HepG2 (cell line): Measurements from ENCODE around the gene LAMB4. TPM values are rescaled to one million over a fixed set of nuclear protein-coding genes. Genes with fewer than 3 reads are reported as not detected.

Source experiments
- ATAC-seq: fragments of 200-7000 bp; cut with Tn5 transposase; 3 replicates; pipeline ENCODE4 v1.9.1; 2020; ENCODE audit warnings: mild to moderate bottlenecking, moderate library complexity
- BruUV-seq: library from RNA; stranded (reverse); fragments of 400-500 nt; replicated peaks from 2 replicates; lab custom pipeline; 2021; lab: Mats Ljungman, UMichigan
- CTCF ChIA-PET: fragments of 300-600 bp; formaldehyde crosslinking; extraction: SDS; loops from one replicate; lab custom pipeline; 2021; ENCODE audit warnings: low total read pairs, inconsistent platforms, low intra/inter-chr PET ratio; lab: Yijun Ruan, JAX
- POLR2A ChIA-PET: fragments of 350-600 bp; sonication (Branson Sonifier 250); formaldehyde crosslinking; loops from one replicate; lab custom pipeline; 2020; ENCODE audit warnings: antibody characterized with exemption, inconsistent platforms; lab: Yijun Ruan, JAX
- DNase-seq: peaks from one replicate; pipeline ENCODE4 v3.0.0-alpha.2; 2015; ENCODE audit warnings: low spot score
- FAIRE-seq: peaks from 3 replicates; lab custom pipeline; 2011; peaks lifted over from hg19 to GRCh38; lab: Jason Lieb, UNC
- H2AFZ ChIP-seq: one replicate; pipeline ENCODE4 v1.6.1; 2011; ENCODE audit warnings: low read length, inconsistent platforms
- H3K27ac ChIP-seq: fragments of 300-600 bp; 3 replicates; pipeline ENCODE4 v1.8.0; 2011; ENCODE audit warnings: mixed run types, mild to moderate bottlenecking, mixed read lengths, low read length, inconsistent platforms; ENCODE audit not compliant: insufficient read depth; ENCODE audit errors: extremely low read length
- H3K27me3 ChIP-seq, 2 experiments: fragments of 200-600 bp in 1 of 2; 2 replicates in 1 of 2; 3 replicates in 1 of 2; pipeline versions ENCODE4 v1.6.0 to v1.8.0; 2011; ENCODE audit warnings: low read length in 2 of 2, mild to moderate bottlenecking in 2 of 2, moderate library complexity in 2 of 2, inconsistent platforms in 1 of 2; ENCODE audit not compliant: insufficient read depth in 2 of 2, control insufficient read depth in 1 of 2
- H3K36me3 ChIP-seq, 2 experiments: fragments of 200-600 bp in 1 of 2; replicated peaks in 1 of 2; 2 replicates in 1 of 2; 3 replicates in 1 of 2; pipeline versions ENCODE4 v1.5.1 to v1.8.0; 2011; ENCODE audit warnings: low read length in 2 of 2, inconsistent platforms in 1 of 2; ENCODE audit not compliant: insufficient read depth in 2 of 2, control insufficient read depth in 1 of 2
- H3K4me1 ChIP-seq: 2 replicates; pipeline ENCODE4 v1.5.1; 2012; ENCODE audit warnings: low read length, inconsistent platforms; ENCODE audit not compliant: insufficient read depth
- H3K4me2 ChIP-seq: 2 replicates; pipeline ENCODE4 v1.6.0; 2011; ENCODE audit warnings: low read depth, low read length, inconsistent platforms
- H3K4me3 ChIP-seq, 3 experiments: fragments of 200-600 bp in 1 of 3; sonication (generic), shearing (Covaris generic) in 1 of 3; replicated peaks in 1 of 3; 2 replicates each; pipeline ENCODE4 v1.5.1; 2011 to 2016; ENCODE audit warnings: low read length in 3 of 3, inconsistent platforms in 2 of 3, low read depth in 2 of 3, mild to moderate bottlenecking in 2 of 3, control low read depth in 1 of 3, mixed read lengths in 1 of 3; ENCODE audit not compliant: insufficient read depth in 1 of 3
- H3K79me2 ChIP-seq: one replicate; pipeline ENCODE4 v1.6.1; 2011; ENCODE audit warnings: low read length, inconsistent platforms; ENCODE audit not compliant: insufficient read depth
- H3K9ac ChIP-seq: 2 replicates; pipeline ENCODE4 v1.6.0; 2011; ENCODE audit warnings: mild to moderate bottlenecking, low read depth, low read length, inconsistent platforms; ENCODE audit not compliant: insufficient read depth
- H3K9me3 ChIP-seq: 2 replicates; pipeline ENCODE4 v1.5.1; 2012; ENCODE audit warnings: mild to moderate bottlenecking, low read length
- H4K20me1 ChIP-seq: 2 replicates; pipeline ENCODE4 v1.6.0; 2011; ENCODE audit warnings: inconsistent platforms, mild to moderate bottlenecking, low read length, moderate library complexity; ENCODE audit not compliant: insufficient read depth
- CENPT ChIP-seq: sonication (generic); formaldehyde crosslinking; IDR thresholded peaks from 2 replicates; pipeline ENCODE4 v1.8.0; 2022; ENCODE audit warnings: low read depth, mild to moderate bottlenecking, moderate library complexity, missing genetic modification reagents
- FOXK2 ChIP-seq: fragments of 450-650 bp; IDR thresholded peaks from 2 replicates; pipeline ENCODE4 v1.6.1; 2016
- IRF9 ChIP-seq: sonication (generic); formaldehyde crosslinking; IDR thresholded peaks from 2 replicates; pipeline ENCODE4 v1.8.0; 2022; ENCODE audit warnings: missing genetic modification reagents, mild to moderate bottlenecking, borderline replicate concordance
- NFAT5 ChIP-seq: sonication (generic); formaldehyde crosslinking; IDR thresholded peaks from 2 replicates; pipeline ENCODE4 v1.4.0; 2020; ENCODE audit warnings: missing genetic modification reagents
- SNRNP70 ChIP-seq: fragments of 200-400 bp; formaldehyde crosslinking; IDR thresholded peaks from 2 replicates; pipeline ENCODE4 v1.6.1; 2017; ENCODE audit warnings: mild to moderate bottlenecking, low read depth, low read length, moderate library complexity
- ZFX ChIP-seq: sonication (generic); formaldehyde crosslinking; IDR thresholded peaks from 2 replicates; pipeline ENCODE4 v1.4.0; 2020; ENCODE audit warnings: mild to moderate bottlenecking, low read depth, missing genetic modification reagents, moderate library complexity
- ZNF790 ChIP-seq: sonication (generic); formaldehyde crosslinking; IDR thresholded peaks from 2 replicates; pipeline ENCODE4 v1.8.0; 2022; ENCODE audit warnings: missing genetic modification reagents, mild to moderate bottlenecking, borderline replicate concordance
- ZSCAN9 ChIP-seq: IDR thresholded peaks from 2 replicates; pipeline ENCODE4 v1.6.1; 2016; ENCODE audit warnings: borderline replicate concordance
- WGBS: methylation state at CpG from one replicate; pipeline ENCODE4 v1.1.6; 2017; ENCODE audit warnings: low lambda C conversion rate; 5-methylcytosine and 5-hydroxymethylcytosine counted together
- in situ Hi-C: cut with HindIII; loops from 2 replicates; pipeline ENCODE4 v1.10.0; 2017; ENCODE audit warnings: low pct_unique_long_range_greater_than_20kb; ENCODE audit not compliant: extremely low pct_ligation_motif_present
- intact Hi-C: fragments of 100-400 bp; cut with micrococcal nuclease; formaldehyde crosslinking; loops from one replicate; pipeline ENCODE4 v1.10.0; 2022; ENCODE audit not compliant: unreplicated experiment
- polyA plus RNA-seq, 8 experiments: library from polyadenylated mRNA; depleted of rRNA in 3 of 8; stranded (reverse) in 7 of 8; unstranded in 1 of 8; fragments of >200 nt; fragmentation: Illumina TruSeq in 4 of 8; extraction: Trizol in 4 of 8; gene quantifications; 2 replicates each; pipeline versions ENCODE4 v1.2.1 to v1.2.3, GENCODE V29; 2011 to 2016; ENCODE audit warnings: low read depth in 4 of 8, missing spikeins in 1 of 8, mixed read lengths in 1 of 8; ENCODE audit not compliant: insufficient read depth in 1 of 8
- total RNA-seq, 5 experiments: library from RNA; depleted of rRNA; stranded (reverse); fragments of >200 nt; fragmentation: Illumina TruSeq; extraction: Trizol; gene quantifications; 2 replicates each; pipeline ENCODE4 v1.2.3, GENCODE V29; 2016; ENCODE audit warnings: low read depth in 1 of 5

LAMB4 gene
- total and polyA plus RNA-seq, 2 of the 13 experiments (the other 11 are each of a cell fraction or from before 2014, with no cell fraction given) = 0.05 TPM; not detected in 1

- no peak for TF ChIP-seq NFAT5
- TF ChIP-seq ZNF790 (CRISPR knock-in tag) = no peak
- no peak for TF ChIP-seq IRF9
- no peak for TF ChIP-seq CENPT (CRISPR knock-in tag)
- TF ChIP-seq, all 625 proteins: peak for 0
Measured at GRCh38 chr7:108030516-108030915, 99.6 kb downstream of the LAMB4 start (continued).

- no peak for ATAC-seq
- H3K9me3 ChIP-seq = no peaks in the 10 kb centered on the region
- H3K4me1 ChIP-seq = peaks cover 32% of the 10 kb centered on the region
- FAIRE-seq = no peak
- H4K20me1 ChIP-seq = no peaks in the 10 kb centered on the region
- H3K79me2 ChIP-seq = no peaks in the 10 kb centered on the region
- H3K4me3 ChIP-seq = no peak overlapping the region
- ChIA-PET POLR2A (no interaction called here), CTCF (no interaction called here)
- in situ Hi-C loops = no loop called here
- no peak overlapping the region for H2AFZ ChIP-seq
- no peak overlapping the region for H3K9ac ChIP-seq
- BruUV-seq = no TSS peak
- H3K27me3 ChIP-seq = peaks cover 0 to 32% of the 10 kb centered on the region in 2 experiments; a peak in 3 of 5 replicates
- DNase-seq = no peak
- H3K4me2 ChIP-seq = no peak overlapping the region
- TF ChIP-seq FOXK2 (no peak), ZSCAN9 (CRISPR knock-in tag) (no peak), SNRNP70 (no peak), ZFX (CRISPR knock-in tag) (no peak)
- H3K36me3 ChIP-seq = no peaks in the 10 kb centered on the region
- intact Hi-C loops = no loop called here
- H3K27ac ChIP-seq = no peak overlapping the region
- whole genome bisulfite sequencing = 83% methylated on average over 3 of the region's 3 CpGs
Measured at GRCh38 chr7:108029034-108029433, 101.1 kb downstream of the LAMB4 start.
